ENCODE results near the gene PROM1.

The PROM1 gene

GRCh38 chr4:16089156-16089555 lies 5.3 kb upstream of the PROM1 start:
- Histone ChIP-seq H4K20me1 (ENCODE audit: insufficient read depth, low read length) (0 out of 2 replicates have a peak, but pooled peaks cover 2% of the 10 kb centered on the region), H3K27me3 (ENCODE audit: insufficient read depth, low read length, poor library complexity) (peaks cover 31% of the 10 kb centered on the region)
- TF ChIP-seq CTCF (IDR thresholded peaks at IDR 0.05; ENCODE audit: borderline replicate concordance, extremely low read depth, low read length, poor library complexity, severe bottlenecking) (no peak), EZH2 (IDR thresholded peaks at IDR 0.05; ENCODE audit: borderline replicate concordance, low read depth, low read length, severe bottlenecking) (no peak)

GRCh38 chr4:16088601-16089000 lies 4.8 kb upstream of the PROM1 start:
- no peak overlapping the region for H3K4me3 ChIP-seq (ENCODE audit: low read depth in 1 of 2, low read length in 2 of 2)
- 0 out of 2 replicates have a peak, but pooled peaks cover 2% of the 10 kb centered on the region for H4K20me1 ChIP-seq (ENCODE audit: insufficient read depth, low read length)
- no peak overlapping the region for H2AFZ ChIP-seq (ENCODE audit: low read depth, low read length)
- H3K36me3 ChIP-seq (ENCODE audit: insufficient read depth, low read length): no peaks in the 10 kb centered on the region
- H3K9me3 ChIP-seq (ENCODE audit: insufficient read depth, low read length, severe bottlenecking): no peaks in the 10 kb centered on the region
- no peaks in the 10 kb centered on the region for H3K4me1 ChIP-seq (ENCODE audit: insufficient read depth, low read length)
- no peak overlapping the region for H3K27ac ChIP-seq (ENCODE audit: low read length)
- no peak overlapping the region for H3K9ac ChIP-seq (ENCODE audit: low read depth, low read length)
- no peak overlapping the region for H3K4me2 ChIP-seq (ENCODE audit: insufficient read depth, low read length)
- no peak for TF ChIP-seq EZH2 (IDR thresholded peaks at IDR 0.05; ENCODE audit: borderline replicate concordance, low read depth, low read length, severe bottlenecking)
- no peak for TF ChIP-seq CTCF (IDR thresholded peaks at IDR 0.05; ENCODE audit: borderline replicate concordance, extremely low read depth, low read length, poor library complexity, severe bottlenecking)
- ATAC-seq (ENCODE audit: insufficient read depth, low read depth) (no peak), DNase-seq (no peak)
- H3K79me2 ChIP-seq (ENCODE audit: insufficient read depth, low read length): no peaks in the 10 kb centered on the region
- peaks cover 31% of the 10 kb centered on the region for H3K27me3 ChIP-seq (ENCODE audit: insufficient read depth, low read length, poor library complexity)

More at GRCh38 chr4:16089156-16089555, 5.3 kb upstream of the PROM1 start:
- DNase-seq: no peak
- H3K79me2 ChIP-seq (ENCODE audit: insufficient read depth, low read length): no peaks in the 10 kb centered on the region
- H3K4me3 ChIP-seq (ENCODE audit: low read depth in 1 of 2, low read length in 2 of 2): no peak overlapping the region
- no peaks in the 10 kb centered on the region for H3K9me3 ChIP-seq (ENCODE audit: insufficient read depth, low read length, severe bottlenecking)
- no peaks in the 10 kb centered on the region for H3K36me3 ChIP-seq (ENCODE audit: insufficient read depth, low read length)
- no peak overlapping the region for H3K4me2 ChIP-seq (ENCODE audit: insufficient read depth, low read length)
- H2AFZ ChIP-seq (ENCODE audit: low read depth, low read length): no peak overlapping the region
- no peak overlapping the region for H3K27ac ChIP-seq (ENCODE audit: low read length)
- H3K9ac ChIP-seq (ENCODE audit: low read depth, low read length): no peak overlapping the region
- no peaks in the 10 kb centered on the region for H3K4me1 ChIP-seq (ENCODE audit: insufficient read depth, low read length)
- no peak for ATAC-seq (ENCODE audit: insufficient read depth, low read depth)

GRCh38 chr4:16085822-16086221 lies 2.0 kb upstream of the PROM1 start:
- H3K79me2 ChIP-seq (ENCODE audit: insufficient read depth, low read length): no peaks in the 10 kb centered on the region
- H2AFZ ChIP-seq (ENCODE audit: low read depth, low read length): no peak overlapping the region
- H3K4me1 ChIP-seq (ENCODE audit: insufficient read depth, low read length): no peaks in the 10 kb centered on the region
- peaks cover 23% of the 10 kb centered on the region for H3K27me3 ChIP-seq (ENCODE audit: insufficient read depth, low read length, poor library complexity)
- ATAC-seq (ENCODE audit: insufficient read depth, low read depth): no peak
- no peaks in the 10 kb centered on the region for H3K9me3 ChIP-seq (ENCODE audit: insufficient read depth, low read length, severe bottlenecking)
- H3K36me3 ChIP-seq (ENCODE audit: insufficient read depth, low read length): no peaks in the 10 kb centered on the region
- H3K9ac ChIP-seq (ENCODE audit: low read depth, low read length): no peak overlapping the region
- H3K4me2 ChIP-seq (ENCODE audit: insufficient read depth, low read length): no peak overlapping the region
- H3K4me3 ChIP-seq (ENCODE audit: low read depth in 1 of 2, low read length in 2 of 2): no peak overlapping the region
- TF ChIP-seq CTCF (IDR thresholded peaks at IDR 0.05; ENCODE audit: borderline replicate concordance, extremely low read depth, low read length, poor library complexity, severe bottlenecking): no peak
- TF ChIP-seq EZH2 (IDR thresholded peaks at IDR 0.05; ENCODE audit: borderline replicate concordance, low read depth, low read length, severe bottlenecking): no peak
- no peak for DNase-seq
- 0 out of 2 replicates have a peak, but pooled peaks cover 2% of the 10 kb centered on the region for H4K20me1 ChIP-seq (ENCODE audit: insufficient read depth, low read length)
- no peak overlapping the region for H3K27ac ChIP-seq (ENCODE audit: low read length)

All from DND-41 (cell line).